T-helper 22 cell (primary cell): Measurements from ENCODE around the gene TBXAS1.
A peak's percentile ranks its signal among the peaks of the same experiment; 100 is the strongest.
"Not testable (repeated sequence)": the region's sequence is repeated elsewhere in the genome, so short reads cannot be mapped to it uniquely, and the experiment has no call there.

Experiments
- DNase-seq: peaks from one replicate; pipeline ENCODE4 v3.0.0-alpha.2; 2020; ENCODE audit warnings: low read depth

The TBXAS1 gene

DNA sequence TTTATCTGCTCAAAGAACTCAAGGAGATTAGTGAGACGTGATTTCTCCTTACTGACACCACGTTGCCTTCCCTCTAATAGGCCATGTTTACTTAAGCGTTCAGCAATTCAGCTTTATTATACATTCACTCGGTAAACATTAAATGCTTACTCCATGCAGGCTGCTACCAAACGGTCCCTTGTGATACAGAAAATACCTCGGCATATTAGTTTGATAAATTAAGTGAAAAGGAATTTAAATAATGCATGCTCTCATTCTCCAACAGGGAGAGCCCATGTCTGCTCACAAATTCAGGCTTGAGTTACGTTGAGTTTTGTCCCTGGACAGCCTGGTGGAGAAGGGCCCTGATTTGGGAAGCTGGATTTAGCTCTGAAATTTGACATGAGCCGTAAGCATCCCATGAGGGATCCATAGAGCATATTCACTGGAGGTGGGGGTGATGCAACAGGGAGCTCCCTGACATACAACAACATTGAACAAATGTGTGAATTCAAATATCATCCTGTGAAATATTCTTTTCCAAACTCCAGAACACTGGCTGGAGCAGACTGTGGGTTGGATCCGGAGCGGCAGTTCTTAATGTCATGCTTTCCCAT lies 86.3 kb downstream of the TBXAS1 start:
- DNase-seq, result no peak

DNA sequence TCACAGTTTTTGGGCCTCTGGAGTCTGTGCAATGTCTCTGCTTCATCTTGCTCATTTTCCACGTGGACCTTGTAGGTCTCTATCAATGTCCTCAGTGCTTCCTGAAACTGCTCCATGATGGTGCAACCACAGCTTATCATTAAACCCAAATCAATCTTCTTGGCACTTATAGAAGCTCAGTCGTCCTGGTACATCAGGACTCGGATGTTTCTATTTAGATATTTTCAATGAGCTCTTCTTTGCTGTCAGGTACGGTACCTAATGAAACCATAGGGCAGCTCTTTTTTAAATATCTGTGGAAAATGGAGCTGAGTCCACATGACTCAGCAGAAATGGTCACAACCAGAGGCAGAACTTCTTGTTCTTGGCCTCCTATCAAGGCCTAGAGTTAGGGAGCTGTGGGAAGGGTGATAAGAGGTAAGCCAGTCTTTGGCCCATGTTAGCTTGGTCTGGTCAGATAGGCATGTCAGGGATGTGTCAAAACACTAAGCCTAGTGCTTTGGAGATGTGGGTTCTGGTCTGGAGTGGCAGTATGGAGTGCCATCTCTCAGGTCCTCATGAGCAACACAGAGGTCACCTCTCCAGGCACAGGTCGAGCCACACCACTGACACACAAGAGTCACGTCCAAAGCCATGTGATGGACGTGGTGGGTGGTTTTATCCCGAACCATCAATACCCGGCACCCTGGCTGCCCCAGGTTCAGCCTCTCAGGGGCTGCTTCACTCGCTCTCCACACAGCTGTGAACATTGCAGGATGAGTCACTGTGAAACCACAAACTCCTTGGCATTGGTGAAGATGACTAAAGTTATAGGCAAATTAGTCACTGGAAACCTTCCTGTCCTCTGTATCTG lies 87.0 kb downstream of the TBXAS1 start:
- peak; percentile 5 for DNase-seq

- peak; percentile 7 for DNase-seq
Observed at GRCh38 chr7:139916717-139917395, 87.8 kb downstream of the TBXAS1 start.

DNA sequence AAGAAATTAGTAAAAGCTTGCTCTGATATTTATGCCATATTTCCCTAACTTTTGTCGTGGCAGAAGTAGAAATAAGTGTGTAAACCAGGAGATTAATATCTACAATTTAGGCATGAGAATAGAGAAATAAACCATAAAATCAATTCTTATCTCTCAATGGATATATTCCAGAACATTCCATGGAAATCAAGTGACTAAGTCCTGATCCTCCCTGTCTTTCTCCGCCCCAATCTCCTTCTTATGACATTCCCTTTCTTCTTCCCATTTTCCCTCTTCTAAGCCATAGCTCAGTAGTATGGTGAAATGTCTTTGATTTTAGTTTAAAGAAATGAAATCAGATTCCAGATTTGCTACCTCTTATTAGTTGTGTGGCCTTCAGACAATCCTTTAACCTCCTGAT lies 88.8 kb downstream of the TBXAS1 start:
- DNase-seq, result no peak

DNA sequence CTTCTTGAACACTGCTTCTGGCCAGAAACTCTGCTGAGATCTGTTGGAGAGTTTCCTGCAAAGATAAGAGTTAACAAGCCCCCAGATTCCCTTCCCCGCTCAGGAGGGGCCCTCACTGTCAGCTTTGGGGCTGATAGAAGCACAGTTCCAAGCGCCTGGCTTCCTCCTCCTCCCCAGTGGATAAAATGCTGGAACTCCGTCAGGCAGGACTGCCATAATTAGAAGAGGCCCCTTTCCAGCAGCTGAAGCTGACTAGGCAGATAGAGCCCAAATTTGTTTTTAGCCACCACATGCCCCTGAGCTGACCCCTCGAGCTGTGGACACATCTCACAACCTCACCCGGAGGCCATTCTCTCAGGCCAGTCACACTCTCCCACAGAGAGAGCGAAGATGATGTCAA lies 89.4 kb downstream of the TBXAS1 start:
- DNase-seq, result no peak

- no peak for DNase-seq
Observed at GRCh38 chr7:139923090-139923489, 94.0 kb downstream of the TBXAS1 start.

GRCh38 chr7:139924461-139924860 lies 95.4 kb downstream of the TBXAS1 start:
- no peak for DNase-seq

GRCh38 chr7:139929221-139929620 lies 100.2 kb downstream of the TBXAS1 start:
- DNase-seq, result not testable (repeated sequence)

DNA sequence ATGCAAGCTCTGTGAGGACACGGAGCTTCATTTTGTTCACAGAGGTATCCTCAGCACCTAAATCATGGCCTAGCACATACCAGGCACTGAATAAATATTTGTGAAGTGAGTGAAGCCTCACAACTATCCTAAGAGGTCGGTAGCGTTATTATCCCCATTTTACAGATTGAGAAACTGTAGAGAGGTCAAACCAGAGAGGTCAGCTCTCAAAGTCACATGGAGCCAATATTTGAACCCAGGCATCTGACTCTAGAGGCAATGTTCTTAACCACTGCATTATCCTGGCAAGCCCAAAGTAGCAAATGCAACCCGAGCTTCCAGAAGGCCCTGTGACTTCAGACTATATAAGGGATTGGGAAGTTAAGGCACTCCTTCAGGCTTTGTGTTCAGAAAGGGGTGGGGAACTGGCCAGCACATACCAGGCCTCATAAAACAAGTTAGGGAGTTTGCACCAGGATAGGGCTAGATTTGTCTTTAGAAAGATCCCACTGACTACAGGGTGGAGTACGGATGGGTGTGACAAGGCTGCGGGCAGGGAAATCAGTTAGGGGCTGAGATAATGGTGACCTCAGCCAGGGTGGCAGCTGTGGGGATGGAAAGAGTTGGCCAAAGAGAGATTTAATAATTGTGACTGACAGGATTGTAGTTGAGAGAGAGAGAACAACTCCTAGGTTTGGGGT lies 101.4 kb downstream of the TBXAS1 start:
- DNase-seq, result no peak

DNA sequence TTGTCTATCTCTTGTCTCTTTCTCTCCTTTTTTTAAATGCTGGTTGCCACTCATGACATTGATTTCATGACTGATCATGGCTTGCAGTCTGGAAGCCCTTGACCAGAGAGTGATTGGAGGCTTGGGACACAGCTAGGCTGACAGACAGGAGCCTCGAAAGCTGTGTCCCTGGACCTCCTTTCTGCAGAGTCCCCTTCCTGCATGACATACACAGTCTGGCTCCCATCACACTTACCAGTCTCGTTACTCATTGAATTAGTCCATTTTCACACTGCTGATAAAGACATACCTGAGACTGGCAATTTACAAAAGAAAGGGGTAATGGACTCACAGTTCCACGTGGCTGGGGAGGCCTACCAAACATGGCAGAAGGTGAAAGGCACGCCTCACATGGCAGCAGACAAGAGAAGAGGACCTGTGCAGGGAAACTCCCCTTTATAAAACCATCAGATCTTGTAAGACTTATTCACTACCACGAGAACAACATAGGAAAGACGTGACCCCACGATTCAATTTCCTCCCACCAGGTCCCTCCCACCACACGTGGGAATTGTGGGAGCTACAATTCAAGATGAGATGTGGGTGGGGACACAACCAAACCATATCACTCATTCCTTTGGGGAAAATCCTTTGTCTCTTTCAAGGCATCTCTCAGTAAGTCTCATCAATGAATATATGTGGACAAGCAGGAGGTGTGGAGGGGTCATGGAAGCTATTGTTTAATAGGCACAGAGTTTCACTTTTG lies 102.3 kb downstream of the TBXAS1 start:
- DNase-seq, result no peak

- DNase-seq, result no peak
Observed at GRCh38 chr7:139932531-139932930, 103.5 kb downstream of the TBXAS1 start.

- DNase-seq, result no peak
Observed at GRCh38 chr7:139936760-139937310, 107.8 kb downstream of the TBXAS1 start.

DNA sequence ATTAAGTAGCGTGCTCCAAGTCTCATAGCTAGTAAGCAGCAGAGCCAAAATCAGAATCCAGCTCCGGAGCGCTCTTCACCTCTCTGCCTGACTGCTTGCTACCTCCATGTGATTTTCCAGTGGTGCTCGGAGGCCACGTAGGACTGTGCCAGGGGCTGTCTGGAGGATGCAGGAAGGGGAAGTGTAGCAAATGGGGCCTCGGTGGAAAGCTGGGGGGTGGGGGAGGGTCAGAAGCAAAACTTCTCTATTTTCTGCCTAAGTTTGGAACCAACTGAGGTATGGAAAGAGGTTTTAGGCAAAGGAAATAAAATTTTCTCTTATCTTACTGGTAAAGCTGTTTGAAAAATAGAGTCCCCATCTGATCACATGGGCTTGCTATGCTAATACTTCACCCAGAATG lies 108.7 kb downstream of the TBXAS1 start:
- DNase-seq, result no peak

- DNase-seq, result no peak
Observed at GRCh38 chr7:139940866-139941265, 111.8 kb downstream of the TBXAS1 start.

DNA sequence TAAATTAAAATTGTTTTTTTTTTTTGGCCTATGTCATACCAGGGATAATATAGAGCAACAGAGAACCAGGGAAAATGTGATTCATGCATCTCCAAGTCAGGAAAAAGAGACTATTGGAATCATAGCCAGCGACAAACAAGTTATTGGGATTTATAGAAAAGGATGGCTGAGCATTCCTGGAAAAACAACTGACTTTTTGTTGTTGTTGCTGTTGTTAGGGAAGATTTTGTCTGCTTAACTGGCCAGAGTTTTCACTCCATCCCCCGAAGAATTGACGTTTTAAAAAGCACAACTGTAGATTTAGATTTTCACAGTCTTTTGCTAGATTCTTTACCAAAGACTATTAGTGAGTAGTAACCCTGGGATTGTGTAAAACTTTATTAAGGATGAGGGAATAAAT lies 112.4 kb downstream of the TBXAS1 start:
- DNase-seq, result no peak

DNA sequence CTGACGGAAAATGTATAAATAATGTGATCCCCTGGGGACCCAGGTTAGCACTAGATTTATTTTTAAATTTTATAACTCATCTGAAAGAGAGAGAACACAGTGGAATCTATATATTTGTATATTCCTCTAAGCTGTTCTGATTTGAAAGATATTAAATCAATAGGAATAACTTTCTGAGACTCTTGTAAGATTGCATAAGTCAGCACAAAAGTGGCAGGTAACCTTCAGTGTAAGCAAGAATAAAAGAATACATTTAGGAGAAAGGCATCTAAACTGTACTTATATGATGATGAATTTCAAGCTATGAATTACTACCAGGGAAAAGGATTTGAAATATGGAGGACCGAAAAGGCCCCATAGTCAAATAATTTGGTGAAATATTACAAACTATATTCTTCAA lies 112.8 kb downstream of the TBXAS1 start:
- DNase-seq, result no peak

- DNase-seq, result no peak
Observed at GRCh38 chr7:139942636-139943035, 113.6 kb downstream of the TBXAS1 start.

DNA sequence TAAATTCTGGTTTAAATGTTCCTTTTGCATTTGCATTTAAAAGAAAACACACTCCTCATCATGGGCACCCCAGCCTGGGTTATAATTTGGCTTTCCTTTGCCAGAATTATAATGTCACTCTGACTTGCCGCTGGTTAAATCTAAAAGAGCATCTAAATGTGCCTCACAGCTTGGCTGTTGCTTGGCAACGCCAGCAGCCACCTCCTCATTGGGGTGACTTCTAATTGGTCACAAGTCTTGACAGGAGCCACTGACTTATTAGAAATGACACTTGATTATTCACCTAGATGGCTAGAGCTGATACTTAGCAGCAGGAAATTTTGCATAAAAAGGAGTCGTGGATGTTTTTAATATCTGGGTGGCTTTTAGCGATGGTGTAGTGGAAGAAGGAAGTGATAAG lies 114.3 kb downstream of the TBXAS1 start:
- no peak for DNase-seq

GRCh38 chr7:139944248-139944647 lies 115.2 kb downstream of the TBXAS1 start:
- no peak for DNase-seq

DNA sequence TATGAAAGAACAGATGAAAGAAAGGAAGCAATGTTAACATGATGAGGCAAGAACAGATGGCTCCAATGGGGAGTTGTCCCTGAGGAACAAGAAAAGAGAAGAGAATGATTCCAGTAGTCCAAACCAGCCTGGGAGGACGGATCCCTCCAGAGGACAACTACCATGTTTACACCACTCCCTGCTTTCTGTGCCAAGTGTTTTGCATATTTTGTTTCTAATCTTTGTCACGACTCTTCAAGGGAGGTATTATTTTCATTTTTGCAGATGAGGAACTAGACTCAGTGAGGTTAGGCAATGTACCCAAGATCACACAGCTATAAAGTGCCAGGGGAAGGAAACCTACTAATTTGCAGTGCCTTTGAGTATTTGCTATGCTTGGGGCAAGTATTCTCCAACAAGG lies 117.5 kb downstream of the TBXAS1 start:
- no peak for DNase-seq

GRCh38 chr7:139947021-139947420 lies 118.0 kb downstream of the TBXAS1 start:
- DNase-seq, result no peak

DNA sequence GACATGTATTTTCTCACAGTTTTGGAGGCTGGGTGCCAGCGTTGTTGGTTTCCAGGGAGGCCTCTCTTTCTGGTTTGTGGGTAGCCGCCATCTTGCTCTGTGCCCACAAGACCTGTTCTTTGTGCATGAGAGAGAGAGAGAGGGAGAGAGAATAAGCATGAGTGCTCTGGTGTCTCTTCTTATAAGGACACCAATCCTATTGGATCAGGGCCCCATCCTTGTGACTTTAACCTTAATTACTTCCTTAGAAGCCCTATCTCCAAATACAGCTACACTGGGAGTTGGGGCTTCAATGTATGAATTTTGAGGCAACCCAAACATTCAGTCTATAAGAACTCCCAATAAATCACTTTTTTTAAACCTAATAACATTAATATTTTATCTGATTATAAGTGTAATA lies 119.1 kb downstream of the TBXAS1 start:
- DNase-seq, result no peak
